NCI-H748 (cell line): ENCODE measurements around the gene GTPBP2.
A peak's percentile ranks its signal among the peaks of the same experiment; 100 is the strongest.

Source experiments
- DNase-seq: peaks from one replicate; lab custom pipeline; 2025; ENCODE audit not compliant: unreplicated experiment; lab: John Stamatoyannopoulos, UW

GTPBP2 gene, protein sequence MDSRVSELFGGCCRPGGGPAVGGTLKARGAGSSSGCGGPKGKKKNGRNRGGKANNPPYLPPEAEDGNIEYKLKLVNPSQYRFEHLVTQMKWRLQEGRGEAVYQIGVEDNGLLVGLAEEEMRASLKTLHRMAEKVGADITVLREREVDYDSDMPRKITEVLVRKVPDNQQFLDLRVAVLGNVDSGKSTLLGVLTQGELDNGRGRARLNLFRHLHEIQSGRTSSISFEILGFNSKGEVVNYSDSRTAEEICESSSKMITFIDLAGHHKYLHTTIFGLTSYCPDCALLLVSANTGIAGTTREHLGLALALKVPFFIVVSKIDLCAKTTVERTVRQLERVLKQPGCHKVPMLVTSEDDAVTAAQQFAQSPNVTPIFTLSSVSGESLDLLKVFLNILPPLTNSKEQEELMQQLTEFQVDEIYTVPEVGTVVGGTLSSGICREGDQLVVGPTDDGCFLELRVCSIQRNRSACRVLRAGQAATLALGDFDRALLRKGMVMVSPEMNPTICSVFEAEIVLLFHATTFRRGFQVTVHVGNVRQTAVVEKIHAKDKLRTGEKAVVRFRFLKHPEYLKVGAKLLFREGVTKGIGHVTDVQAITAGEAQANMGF

DNA sequence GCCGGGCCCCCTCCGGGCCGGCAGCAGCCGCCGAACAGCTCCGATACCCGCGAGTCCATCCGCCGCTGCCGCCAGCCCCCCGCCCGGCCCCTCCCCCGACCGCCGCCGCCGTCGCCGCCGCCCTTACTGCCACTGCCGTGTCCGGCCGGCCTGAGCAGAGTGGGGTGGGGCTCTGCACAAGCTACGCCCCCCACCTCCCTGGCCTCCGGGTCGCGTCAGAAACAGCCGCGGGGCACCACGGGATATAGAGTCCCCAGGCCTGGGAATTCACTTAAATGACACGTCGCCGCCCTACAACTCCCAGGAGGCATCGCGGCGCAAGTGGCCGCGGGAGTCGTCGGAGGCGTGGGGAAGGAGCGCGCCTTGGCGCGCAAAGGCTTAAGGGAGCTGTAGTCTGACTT, at the start of gene GTPBP2:
TSS of gene GTPBP2 (minus strand) at position 161 of the 401 bp plus-strand sequence. CDS start at position 59, 102 bp downstream.
- DNase-seq, result peak; percentile 100

DNA sequence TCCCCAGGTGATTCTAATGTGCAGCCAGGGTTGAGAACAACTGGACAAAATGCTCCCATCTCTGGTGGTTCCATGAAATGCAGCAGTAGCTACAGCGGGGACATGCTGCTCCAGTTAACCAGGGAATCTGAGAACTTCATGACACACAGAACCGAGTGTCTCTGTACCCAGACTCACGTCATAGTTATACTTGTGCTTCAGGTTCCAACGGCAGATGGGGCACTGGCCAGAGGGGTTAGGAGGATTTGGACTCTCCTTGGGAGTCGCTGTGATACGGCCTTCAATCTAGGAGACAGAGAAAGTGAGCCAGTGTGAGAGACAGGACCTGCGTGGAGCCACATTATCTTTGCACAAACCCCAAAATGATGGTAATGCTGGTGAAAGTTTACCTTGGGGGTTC, 49.3 kb upstream of the GTPBP2 start:
- no peak for DNase-seq

DNA sequence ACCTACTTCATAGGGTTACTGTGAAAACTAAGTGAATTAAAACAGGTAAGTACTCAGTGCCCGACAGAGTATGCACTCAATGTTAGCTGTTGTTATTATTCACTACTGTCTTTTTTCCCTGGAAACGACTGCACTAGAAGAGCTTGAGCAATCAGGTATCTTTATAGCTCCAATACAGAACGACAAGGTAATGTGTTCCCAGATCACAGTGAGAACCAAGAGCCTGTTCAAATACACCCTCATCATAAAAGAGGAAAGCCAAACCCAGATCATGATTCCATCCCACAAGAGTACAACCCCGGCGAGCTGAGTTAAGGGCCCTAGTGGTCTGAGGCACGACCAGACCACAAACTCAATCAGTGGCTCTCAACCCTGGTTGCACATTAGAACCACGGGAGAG, 48.7 kb upstream of the GTPBP2 start:
- DNase-seq, result no peak

DNA sequence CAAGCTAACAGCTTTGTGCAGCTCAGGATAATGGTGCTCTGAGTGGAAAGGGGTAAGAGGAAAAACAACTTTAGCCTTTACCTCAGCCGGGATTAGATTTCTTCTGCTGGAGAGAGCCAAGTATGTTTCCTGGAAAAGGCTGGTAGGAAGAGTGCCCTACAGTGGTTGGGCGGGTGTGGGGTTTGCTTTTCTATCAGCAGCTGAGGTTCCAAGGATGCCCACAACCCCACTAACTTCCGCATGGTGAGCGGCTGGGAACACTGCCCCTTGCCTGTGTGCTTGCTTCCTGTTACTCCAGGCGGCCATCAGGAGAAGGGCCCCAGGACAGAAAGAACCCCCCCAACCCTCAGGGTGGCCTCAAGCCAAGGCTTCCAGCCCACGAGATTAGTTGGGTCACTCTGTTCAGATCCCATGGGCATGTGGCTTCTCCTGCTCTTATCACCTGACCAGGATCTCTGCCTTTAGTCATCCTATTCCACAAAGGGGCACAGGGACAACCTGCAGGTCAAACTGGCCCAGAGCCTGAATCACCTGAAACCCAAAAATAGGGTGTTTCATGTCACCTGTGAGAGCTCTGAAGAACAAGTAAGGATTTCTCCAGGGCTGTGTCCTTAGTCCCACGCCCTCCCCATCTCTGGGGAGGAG, 48.0 kb upstream of the GTPBP2 start:
- DNase-seq, result no peak

DNA sequence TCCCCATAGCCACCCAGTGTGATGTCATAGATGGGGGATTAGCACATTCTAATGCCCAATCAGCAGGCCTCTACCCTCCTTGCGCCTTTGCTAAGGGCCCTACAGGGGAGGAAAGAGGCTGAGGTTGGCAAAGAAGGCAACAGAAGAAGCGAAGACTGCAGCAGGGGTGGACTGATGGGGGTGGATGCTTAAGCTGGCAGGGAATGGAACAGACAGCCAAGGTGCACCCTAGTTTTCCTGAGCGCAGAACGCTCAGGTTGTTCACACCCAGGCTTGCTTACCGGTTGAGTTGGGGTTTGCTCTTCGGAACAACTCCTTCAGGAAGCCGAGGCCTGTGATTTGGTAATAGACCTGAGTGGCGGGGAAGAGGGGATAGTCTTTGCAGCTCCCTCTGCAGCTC, 45.9 kb upstream of the GTPBP2 start:
- DNase-seq, result no peak

DNA sequence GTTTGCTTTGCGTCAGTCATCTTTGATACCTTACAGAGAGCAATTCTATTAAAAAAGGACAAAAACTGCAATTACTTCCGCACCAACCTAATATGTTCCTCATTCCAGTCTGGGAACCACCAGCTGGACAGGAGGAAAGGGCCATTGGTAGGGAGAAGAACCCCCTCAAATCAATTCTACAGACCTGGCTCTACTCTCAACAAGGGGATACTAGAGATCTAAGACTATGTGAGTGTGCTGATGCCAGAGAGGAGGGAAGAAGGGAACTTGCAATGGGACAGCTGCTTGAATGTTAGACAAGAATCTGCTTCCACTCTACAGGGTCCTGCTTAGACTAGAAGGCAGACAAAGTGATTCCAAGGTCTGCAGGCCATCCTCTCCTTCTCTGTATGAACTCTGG, 45.2 kb upstream of the GTPBP2 start:
- DNase-seq, result no peak

DNA sequence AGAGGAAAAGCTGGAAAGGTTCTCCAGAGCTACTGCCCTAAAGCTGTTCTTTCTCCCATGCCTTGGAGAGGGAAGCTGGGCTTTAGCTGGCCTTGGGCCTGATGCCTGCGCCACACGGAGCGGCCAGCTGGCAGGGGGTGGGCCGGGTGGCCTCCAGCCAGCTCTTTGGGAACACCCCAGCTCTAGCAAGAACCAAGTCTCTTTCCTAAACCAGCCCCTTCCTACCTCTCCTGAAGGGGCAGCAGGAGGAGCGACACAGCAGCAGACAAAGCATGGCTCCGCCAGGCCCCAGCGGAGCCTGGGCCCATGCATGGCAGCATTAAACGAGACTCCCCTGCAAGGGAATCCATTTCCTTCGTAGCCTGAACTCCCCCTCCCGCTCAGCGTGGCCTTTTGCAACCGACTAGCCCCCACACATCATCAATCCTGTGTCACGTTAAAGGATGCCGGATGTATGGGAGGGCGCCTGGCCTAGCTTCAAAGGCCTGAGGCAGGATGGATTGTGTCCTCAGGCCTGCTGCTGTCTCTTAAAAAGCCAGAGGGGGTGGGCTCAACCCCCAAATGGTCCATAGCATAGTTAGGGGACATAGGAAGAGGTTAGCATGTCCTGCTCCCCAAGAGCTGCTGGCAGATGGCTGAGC, 44.5 kb upstream of the GTPBP2 start:
- DNase-seq, result no peak

DNA sequence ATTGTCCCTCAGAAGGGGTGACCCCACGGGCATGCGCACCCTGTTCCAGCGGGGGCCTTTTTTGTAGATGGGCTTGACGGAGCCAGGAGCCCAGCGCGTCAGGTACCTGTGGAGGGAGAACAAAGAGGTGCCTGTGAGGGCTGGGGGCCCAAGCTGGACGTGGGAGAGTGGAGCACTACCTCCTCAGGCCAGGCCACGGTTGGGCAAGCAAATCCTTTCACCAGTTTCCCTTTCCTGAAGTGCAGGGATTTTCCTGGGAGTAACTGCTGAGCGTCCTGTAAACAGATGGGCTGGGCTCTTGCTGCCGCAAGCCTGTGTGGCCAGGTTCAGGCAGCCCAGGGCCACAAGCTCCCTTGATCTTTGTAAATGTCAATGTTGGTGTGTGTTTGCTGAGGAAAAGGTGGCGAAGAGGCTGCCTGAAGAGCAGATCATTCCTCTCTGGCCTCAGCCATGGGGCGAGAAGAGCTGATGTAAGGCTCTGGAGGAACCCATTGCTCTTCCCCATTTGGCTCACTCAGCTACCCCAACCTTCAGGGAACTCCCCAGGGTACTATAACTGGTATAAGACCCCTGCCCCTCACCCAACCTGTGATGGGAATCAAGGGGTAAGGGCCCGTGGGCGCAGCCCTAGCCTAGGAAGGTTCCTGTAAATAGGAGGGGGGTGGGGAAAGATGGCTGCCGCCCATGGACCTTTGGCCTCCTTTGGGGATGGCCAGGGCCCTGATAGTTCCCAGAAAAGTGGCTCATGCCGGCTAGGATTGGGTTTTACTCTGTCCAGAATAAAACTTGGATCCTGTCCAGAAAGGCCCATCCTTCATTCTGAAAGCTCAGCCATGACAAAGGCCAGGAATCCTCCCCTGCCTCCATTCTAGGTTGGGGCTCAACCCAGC, 43.0 kb upstream of the GTPBP2 start:
- no peak for DNase-seq

DNA sequence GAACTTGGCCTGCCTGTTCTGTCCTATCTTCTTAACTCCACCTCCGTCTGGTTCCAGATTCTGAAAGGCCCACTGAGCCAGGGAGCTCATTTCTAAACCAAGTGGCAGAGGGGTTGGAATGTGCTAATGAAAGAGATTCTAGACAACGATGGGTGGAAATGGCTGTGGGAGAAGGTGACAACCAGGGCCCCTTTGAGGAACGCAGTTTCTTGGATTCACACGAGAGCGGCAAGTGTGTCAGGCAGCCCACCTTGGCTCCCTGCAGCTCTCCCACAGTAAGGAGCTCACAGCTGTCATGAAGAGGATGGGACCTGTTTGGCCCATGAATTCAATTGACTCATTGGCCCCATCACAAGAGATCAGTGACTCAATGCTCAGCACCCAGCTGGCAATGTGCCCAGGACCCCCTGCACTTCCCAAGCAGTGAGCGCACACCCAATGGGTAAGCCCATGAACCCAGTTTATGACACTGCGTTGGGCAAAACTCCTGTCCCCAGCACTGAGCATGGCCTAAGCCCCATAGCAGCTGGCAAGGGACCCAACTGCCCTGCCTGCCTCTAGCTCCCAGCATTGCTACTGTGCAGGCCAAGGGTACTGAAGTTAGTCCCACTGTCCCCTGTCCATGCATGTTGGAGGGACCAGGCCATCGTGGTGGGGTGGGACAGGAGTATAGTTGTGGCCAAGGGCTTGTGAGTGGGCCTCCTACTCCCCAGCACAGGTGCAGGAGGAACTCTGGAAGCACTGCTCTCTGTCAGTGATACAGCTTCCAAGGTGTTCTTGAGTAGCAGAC, 42.1 kb upstream of the GTPBP2 start:
- DNase-seq, result no peak

DNA sequence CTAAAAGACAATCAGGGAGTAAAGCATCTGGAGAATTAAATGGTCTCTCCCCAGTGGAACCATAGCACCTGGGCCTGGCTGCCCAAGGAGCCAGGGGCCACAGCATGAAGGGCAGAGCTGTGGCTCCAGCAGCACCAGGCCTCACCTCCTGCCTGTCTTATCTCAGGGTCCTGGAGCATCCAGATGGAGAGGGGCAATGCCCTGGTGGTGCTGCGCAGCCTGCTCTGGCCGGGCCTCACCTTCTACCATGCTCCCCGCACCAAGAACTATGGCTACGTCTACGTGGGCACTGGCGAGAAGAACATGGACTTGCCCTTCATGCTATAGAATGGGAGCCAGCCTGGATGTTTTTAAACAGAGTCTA, 41.5 kb upstream of the GTPBP2 start:
- no peak for DNase-seq

DNA sequence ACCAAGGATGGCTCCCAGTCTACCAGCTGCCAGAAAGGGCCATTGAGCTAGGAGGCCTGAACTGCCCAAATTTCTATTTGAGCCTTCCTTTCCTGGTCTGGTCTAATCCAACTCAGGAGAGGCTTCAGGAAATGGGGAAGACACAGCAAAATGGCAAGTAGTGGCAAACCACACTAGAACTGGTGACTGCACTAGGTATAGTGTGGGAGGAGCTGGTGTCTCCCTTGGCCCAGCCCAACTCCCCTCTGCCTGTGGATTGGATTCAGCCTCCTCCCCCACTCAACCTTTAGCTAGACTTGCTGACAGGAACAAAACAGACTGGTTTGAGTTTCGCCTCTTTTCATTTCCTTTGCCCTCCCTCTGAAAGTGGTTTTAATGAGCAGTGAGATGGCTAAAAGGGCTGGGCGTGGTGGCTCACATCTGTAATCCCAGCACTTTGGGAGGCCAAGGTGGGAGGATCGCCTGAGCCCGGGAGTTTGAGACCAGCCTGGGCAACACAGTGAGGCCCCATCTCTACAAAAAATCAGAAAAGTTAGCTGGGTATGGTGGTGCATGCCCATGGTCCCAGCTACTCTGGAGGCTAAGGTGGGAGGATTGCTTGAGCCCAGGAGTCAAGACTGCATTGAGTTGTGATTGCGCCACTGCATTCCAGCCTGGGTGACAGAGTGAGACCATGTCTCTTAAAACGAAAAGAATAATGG, 41.0 kb upstream of the GTPBP2 start:
- DNase-seq, result no peak

DNA sequence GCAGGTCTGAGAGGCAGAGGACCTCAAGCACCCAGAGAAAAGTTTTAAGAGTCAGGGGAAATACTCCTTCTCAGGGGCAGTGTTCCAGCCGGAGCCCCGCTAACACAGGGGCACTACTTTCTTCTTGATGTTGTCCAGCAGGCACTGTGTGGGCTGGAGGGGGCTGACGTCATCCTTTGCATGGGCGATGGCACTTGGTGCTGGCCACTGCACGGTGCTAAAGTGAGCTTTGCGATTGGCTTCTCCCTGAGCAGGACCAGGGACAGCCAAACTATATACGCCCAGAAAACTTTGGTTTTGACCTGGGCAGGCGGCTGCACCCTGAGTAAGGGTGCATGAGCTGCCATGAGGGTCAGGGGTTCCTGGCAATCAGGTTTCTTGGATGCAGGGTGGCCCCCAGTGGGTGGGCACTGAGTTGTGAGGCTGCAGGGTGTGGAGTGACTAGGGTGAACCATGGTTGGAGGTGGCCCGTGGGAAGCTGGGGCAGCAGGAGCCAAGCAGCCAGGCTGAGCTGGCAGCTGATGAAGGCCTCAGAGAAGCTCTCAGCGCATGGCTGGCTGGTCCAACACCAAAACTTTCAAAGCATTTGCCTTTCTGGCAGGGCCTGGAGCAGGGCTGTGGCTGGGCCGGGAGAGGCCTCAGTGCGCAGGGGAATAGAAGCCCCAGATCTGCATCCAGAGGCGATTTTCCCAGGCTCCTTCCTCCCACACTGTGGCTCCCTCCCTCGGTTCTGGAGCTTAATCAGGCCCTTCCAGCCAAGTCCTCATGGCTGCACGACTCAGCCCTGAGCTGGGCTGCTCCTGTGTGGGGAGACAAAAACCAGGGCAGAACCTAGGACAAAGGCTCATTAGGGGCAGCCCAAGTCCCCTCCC, 40.2 kb upstream of the GTPBP2 start:
- no peak for DNase-seq

DNA sequence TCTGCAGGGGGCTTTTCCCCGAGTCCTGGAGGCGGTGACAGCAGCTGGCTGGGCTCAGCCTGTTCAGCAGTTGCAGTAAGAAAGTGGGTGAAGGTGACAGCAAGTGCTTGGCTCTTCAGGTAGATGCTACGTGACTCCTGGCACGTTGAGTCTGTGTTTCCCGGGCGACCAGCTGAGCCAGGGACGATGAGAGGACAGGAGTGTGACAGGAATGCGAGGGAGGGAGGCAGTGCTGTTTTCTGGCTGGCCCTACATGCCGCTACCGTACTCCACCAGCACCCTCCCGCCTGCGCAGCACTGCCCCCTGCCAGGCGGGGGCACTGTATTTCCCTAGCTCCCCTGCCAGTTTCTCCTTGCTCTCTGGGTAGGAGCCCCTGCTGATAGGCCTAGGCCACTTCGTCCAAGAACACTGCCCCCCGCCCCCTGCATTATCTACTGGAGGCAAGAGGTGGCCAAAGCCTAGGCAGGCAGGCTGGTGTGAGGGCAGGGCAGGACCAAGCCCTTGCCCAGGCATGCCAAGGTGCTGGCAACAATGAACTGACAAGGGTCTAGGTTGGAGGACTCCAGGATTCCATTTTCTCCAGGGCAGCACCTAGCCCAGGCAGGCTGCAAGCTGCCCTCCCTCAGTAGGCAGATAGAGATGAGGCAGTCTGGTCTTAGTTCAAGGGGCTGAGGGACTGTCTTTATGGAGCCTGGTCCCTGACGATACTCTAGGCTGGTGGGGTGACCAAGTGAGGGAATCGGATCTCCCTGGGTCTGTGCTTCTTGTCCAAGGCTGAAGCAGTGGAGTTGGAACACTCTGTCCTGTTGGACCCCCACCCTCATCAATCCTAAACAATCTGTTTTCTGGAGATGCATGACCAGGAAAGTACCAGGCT, 39.3 kb upstream of the GTPBP2 start:
- DNase-seq, result peak; percentile 94

DNA sequence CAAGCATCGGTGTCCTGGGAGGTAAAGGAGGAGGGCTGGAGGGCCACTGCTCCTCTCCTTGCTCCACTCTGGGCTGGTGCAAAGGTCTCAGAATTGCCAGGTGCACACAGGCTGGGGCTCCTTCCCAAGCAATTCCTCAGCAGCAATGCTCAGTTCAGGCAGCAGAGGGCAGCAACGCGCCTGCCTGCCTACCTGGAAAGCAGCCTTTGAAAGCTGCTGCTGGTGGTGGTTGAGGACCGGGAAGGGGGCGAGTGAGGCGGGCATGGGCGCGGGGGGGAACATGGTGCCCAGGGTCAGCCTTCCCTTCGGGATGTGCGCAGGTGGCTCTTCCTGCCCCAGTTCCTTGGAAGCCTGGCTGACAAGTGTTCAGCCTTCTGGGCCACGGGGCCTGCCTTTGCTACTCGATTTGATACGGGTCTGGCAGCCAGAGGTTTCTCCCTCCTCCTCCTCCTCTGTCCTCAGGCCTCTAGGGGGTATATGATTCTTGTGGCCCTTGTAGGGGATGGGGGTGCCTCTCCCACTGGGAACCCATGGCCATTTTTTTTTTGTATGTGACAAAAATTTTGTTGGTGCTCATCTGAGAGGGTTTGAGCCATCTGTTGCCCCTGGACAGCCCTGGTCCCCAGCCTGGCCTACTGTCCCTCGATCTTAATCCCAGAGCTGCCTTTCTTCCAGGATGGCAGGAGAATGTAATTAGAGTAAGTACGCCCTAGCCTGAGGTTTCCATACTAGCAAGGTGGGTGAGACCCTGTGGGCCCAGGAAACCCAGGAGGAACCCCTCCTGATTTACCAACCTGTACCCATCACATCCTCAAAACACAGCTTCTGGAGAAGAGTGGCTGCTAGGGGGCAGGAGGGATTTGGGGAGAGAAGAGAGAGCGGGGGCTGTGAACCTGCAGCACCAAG, 38.4 kb upstream of the GTPBP2 start:
- DNase-seq, result peak; percentile 88

DNA sequence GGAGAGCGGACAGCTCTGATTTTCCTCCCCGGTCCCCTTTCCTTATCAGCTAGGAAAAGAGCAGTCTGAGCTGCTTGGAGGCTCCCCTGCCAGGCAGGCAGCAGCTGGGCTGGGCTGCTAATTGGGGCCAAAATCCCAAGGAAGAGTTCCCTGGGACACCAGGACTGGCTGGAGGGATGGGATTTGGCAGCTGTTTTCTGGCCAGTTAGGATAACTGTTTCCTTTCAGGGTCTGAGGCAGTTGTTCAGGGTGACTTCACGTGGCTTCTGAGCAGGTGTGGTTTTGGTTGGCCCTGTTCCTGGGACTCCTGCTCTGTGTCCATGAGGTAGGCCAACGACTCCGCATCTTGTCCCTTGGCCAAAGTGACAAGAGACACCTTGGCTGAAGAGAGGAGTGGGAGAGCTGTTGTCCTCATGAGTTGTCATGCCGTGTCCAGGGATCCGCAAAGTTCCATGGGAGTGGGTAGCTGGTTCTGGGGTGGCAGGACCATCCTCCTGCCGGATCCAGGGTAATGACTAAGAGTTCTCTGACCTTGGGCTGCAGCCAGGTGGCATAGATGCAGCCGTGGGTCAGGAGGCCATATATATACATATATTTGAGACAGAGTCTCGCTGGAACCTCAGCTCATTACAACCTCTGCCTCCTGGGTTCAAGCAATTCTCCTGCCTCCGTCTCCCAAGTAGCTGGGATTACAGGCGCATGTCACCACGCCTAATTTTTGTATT, 37.3 kb upstream of the GTPBP2 start:
- DNase-seq, result no peak

DNA sequence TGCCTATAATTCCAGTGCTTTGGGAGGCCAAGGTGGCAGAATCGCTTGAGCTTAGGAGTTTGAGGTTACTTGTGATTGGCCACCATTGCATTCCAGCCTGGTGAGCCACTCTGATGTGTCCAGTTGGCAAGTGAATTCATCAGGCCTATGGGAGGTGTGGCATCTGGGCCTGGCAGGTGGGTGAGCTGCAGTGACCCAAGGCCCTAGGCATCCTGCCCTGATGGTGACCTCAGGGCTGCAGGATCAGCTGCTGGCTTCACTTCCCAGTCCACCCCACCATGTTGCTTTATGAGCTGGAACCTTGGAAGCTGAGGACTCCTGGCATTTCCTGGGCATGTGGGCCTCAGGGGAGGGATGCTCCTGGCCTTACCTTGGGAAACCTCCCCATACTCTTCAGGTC, 36.3 kb upstream of the GTPBP2 start:
- no peak for DNase-seq
